GM12878 (cell line): ENCODE measurements around the gene EDEM2. TPM values are rescaled to one million over a fixed set of nuclear protein-coding genes. Genes with fewer than 3 reads are reported as not detected.
"Not testable (repeated sequence)": the region's sequence is repeated elsewhere in the genome, so short reads cannot be mapped to it uniquely, and the experiment has no call there.

Source experiments
- ATAC-seq: fragments of 200-7000 bp; cut with Tn5 transposase; 3 replicates; pipeline ENCODE4 v1.9.1; 2020; ENCODE audit warnings: mild to moderate bottlenecking, moderate library complexity
- BruUV-seq: library from RNA; stranded (reverse); fragments of 400-500 nt; replicated peaks from 2 replicates; lab custom pipeline; 2021; lab: Mats Ljungman, UMichigan
- CTCF ChIA-PET: fragments of 300-600 bp; sonication (Branson Sonifier 250); formaldehyde crosslinking; extraction: SDS; loops from one replicate; lab custom pipeline; 2021; ENCODE audit warnings: inconsistent platforms; lab: Yijun Ruan, JAX
- POLR2A ChIA-PET: fragments of 350-600 bp; formaldehyde crosslinking; extraction: SDS; loops from one replicate; lab custom pipeline; 2021; ENCODE audit warnings: inconsistent platforms; lab: Charles Lee
- RAD21 ChIA-PET: fragments of 300-600 bp; sonication (Branson Sonifier 250); formaldehyde crosslinking; loops from one replicate; lab custom pipeline; 2023; ENCODE audit warnings: antibody characterized with exemption; ENCODE audit not compliant: unreplicated experiment; lab: Charles Lee
- SMC1A ChIA-PET: fragments of 300-600 bp; sonication (Branson Sonifier 250); formaldehyde crosslinking; loops from one replicate; lab custom pipeline; 2023; ENCODE audit not compliant: unreplicated experiment, uncharacterized antibody; lab: Charles Lee
- DNase-seq: peaks from one replicate; pipeline ENCODE4 v3.0.0-alpha.2; 2011; ENCODE audit warnings: low read depth, low spot score
- FAIRE-seq: peaks from 3 replicates; lab custom pipeline; 2011; peaks lifted over from hg19 to GRCh38; lab: Jason Lieb, UNC
- H2AFZ ChIP-seq: 2 replicates; pipeline ENCODE4 v1.6.0; 2011; ENCODE audit warnings: low read depth, low read length, control low read depth; ENCODE audit not compliant: control insufficient read depth
- H3K27ac ChIP-seq: 2 replicates; pipeline ENCODE4 v1.5.1; 2011; ENCODE audit warnings: control low read depth; ENCODE audit not compliant: control insufficient read depth, insufficient read depth
- H3K27me3 ChIP-seq, 2 experiments: replicated peaks in 1 of 2; 2 replicates each; pipeline versions ENCODE4 v1.6.0 to v1.6.1; 2011; ENCODE audit warnings: low read length in 1 of 2; ENCODE audit not compliant: control insufficient read depth in 2 of 2, insufficient read depth in 2 of 2
- H3K36me3 ChIP-seq, 2 experiments: 2 replicates each; pipeline ENCODE4 v1.5.1; 2011; ENCODE audit warnings: low read length in 1 of 2; ENCODE audit not compliant: control insufficient read depth in 2 of 2, insufficient read depth in 2 of 2
- H3K4me1 ChIP-seq: 2 replicates; pipeline ENCODE4 v1.6.1; 2011; ENCODE audit warnings: mild to moderate bottlenecking, low read length, moderate library complexity, mixed read lengths; ENCODE audit not compliant: control insufficient read depth, insufficient read depth
- H3K4me2 ChIP-seq: 2 replicates; pipeline ENCODE4 v1.6.0; 2011; ENCODE audit warnings: control low read depth; ENCODE audit not compliant: control insufficient read depth, insufficient read depth
- H3K4me3 ChIP-seq: fragments of 200-600 bp; sonication (generic); 2 replicates; pipeline ENCODE4 v1.5.1; 2016
- H3K79me2 ChIP-seq: 2 replicates; pipeline ENCODE4 v1.6.0; 2011; ENCODE audit warnings: low read length; ENCODE audit not compliant: control insufficient read depth, insufficient read depth
- H3K9ac ChIP-seq: 2 replicates; pipeline ENCODE4 v1.8.0; 2011; ENCODE audit warnings: low read length, control low read depth, mixed read lengths; ENCODE audit not compliant: control insufficient read depth, insufficient read depth
- H3K9me3 ChIP-seq: replicated peaks from 3 replicates; pipeline ENCODE4 v1.5.1; 2011; ENCODE audit warnings: mild to moderate bottlenecking, low read length; ENCODE audit not compliant: control insufficient read depth, insufficient read depth
- H4K20me1 ChIP-seq: 2 replicates; pipeline ENCODE4 v1.6.0; 2011; ENCODE audit not compliant: control insufficient read depth, insufficient read depth
- BMI1 ChIP-seq: fragments of 450-650 bp; IDR thresholded peaks from 2 replicates; pipeline ENCODE4 v1.6.1; 2016; ENCODE audit warnings: mild to moderate bottlenecking, moderate library complexity, borderline replicate concordance
- PML ChIP-seq: IDR thresholded peaks from 2 replicates; pipeline ENCODE4 v1.6.1; 2012; ENCODE audit warnings: low read length, inconsistent platforms
- ZNF274 ChIP-seq: IDR thresholded peaks from one replicate; pipeline ENCODE4 v1.8.0; 2011; ENCODE audit not compliant: insufficient read length, insufficient read depth
- WGBS: methylation state at CpG from one replicate; pipeline ENCODE4 v1.1.6; 2016; ENCODE audit warnings: low lambda C conversion rate; ENCODE audit not compliant: insufficient replicate concordance, insufficient coverage; ENCODE audit errors: missing lambda C conversion rate; 5-methylcytosine and 5-hydroxymethylcytosine counted together
- in situ Hi-C: fragments of 300-500 bp; cut with MboI; formaldehyde crosslinking; loops from 9 replicates; pipeline ENCODE4 v1.14.3; 2018; ENCODE audit warnings: mixed read lengths
- intact Hi-C: fragments of 100-400 bp; cut with micrococcal nuclease; formaldehyde crosslinking; loops from one replicate; pipeline ENCODE4 v1.14.2; 2022; ENCODE audit not compliant: unreplicated experiment
- polyA plus RNA-seq, 11 experiments: library from polyadenylated mRNA; depleted of rRNA in 4 of 11; unstranded in 6 of 11; stranded (reverse) in 5 of 11; fragments of >200 nt; fragmentation: Nextera tagmentation in 4 of 11; fragmentation: Illumina TruSeq in 1 of 11; extraction: Ambion mirVana in 4 of 11; extraction: Trizol in 1 of 11; gene quantifications; 1 replicate in 1 of 11; 2 replicates in 10 of 11; pipeline versions ENCODE4 v1.2.1 to v1.2.3, GENCODE V29; 2011 to 2016; ENCODE audit warnings: inconsistent platforms in 2 of 11, missing spikeins in 2 of 11, low read depth in 1 of 11
- total RNA-seq, 4 experiments: library from RNA; depleted of rRNA in 3 of 4; stranded (reverse); fragments of >200 nt in 3 of 4; fragmentation: Illumina TruSeq in 1 of 4; extraction: Trizol in 1 of 4; gene quantifications; 2 replicates each; pipeline versions ENCODE4 v1.2.1 to v1.2.3, GENCODE V29; 2013 to 2021

Gene EDEM2
- total and polyA plus RNA-seq, 10 of the 15 experiments (the other 5 are each of a cell fraction or from before 2014, with no cell fraction given) = 9.9 to 24.8 (median 14.8) TPM

DNA sequence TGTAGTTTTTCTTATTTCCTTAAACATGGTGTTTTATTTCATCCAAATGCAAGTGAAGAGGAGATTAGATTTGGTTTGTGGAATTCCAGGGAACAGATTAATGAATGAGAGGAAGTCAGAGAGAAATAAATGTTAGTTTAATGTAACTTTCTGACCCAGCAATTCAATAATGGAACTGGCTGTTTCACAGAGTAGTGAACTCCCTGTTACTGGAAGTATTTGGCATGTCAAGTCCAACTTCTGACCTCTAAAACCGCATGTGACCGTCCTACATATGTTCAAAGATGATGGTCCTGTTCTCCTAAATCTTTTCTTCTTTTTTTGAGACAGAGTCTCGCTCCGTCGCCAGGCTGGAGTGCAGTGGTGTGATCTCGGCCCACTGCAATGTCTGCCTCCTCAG lies 43.4 kb upstream of the EDEM2 start:
- FAIRE-seq = no peak
- Histone ChIP-seq H2AFZ (no peak overlapping the region), H3K9ac (no peak overlapping the region), H3K36me3 (no peaks in the 10 kb centered on the region), H3K4me1 (no peaks in the 10 kb centered on the region), H3K4me3 (no peak overlapping the region), H3K27me3 (no peaks in the 10 kb centered on the region), H3K4me2 (no peak overlapping the region), H3K79me2 (no peaks in the 10 kb centered on the region), H4K20me1 (no peaks in the 10 kb centered on the region), H3K9me3 (no peaks in the 10 kb centered on the region; the same call in 2 of the 3 replicates), H3K27ac (no peak overlapping the region)
- ChIA-PET RAD21 (no interaction called here), SMC1A (no interaction called here), POLR2A (no interaction called here), CTCF (interaction anchor here (1.0 to 1.4 kb wide), 2 partner anchors 13 to 45 kb away, joined by 3 read pairs; no protein-coding TSS in a partner anchor)
- TF ChIP-seq PML (no peak), ZNF274 (no peak), BMI1 (no peak)
- in situ Hi-C loops (no loop called here), intact Hi-C loops (no loop called here)
- 73% methylated on average over 6 of the region's 6 CpGs for WGBS
- no peak for ATAC-seq
- DNase-seq = no peak
- no TSS peak for BruUV-seq

- BruUV-seq, in situ Hi-C loops, intact Hi-C loops, FAIRE-seq, DNase-seq, ATAC-seq, H3K36me3 ChIP-seq, H3K79me2 ChIP-seq, H4K20me1 ChIP-seq, POLR2A ChIA-PET, H3K4me2 ChIP-seq, RAD21 ChIA-PET, H3K9ac ChIP-seq, H3K4me1 ChIP-seq, H3K9me3 ChIP-seq, H3K27ac ChIP-seq, SMC1A ChIA-PET, H3K27me3 ChIP-seq, H2AFZ ChIP-seq, H3K4me3 ChIP-seq: not testable (repeated sequence)
- CTCF ChIA-PET = interaction anchor here (1.4 to 1.7 kb wide), 2 partner anchors 15 to 45 kb away, joined by 3 to 5 read pairs; no protein-coding TSS in a partner anchor
- WGBS = 50% methylated on average over 8 of the region's 8 CpGs
Measured at GRCh38 chr20:35189223-35189622, 42.1 kb upstream of the EDEM2 start.
